Stimulated activated CD4-positive, alpha-beta T cell treated with anti-CD3 and anti-CD28 coated beads, TNF-alpha, amount 100 ng/mL, for 1 hour (primary cell): Measurements from ENCODE around the gene KRTAP4-3.
"Not testable (repeated sequence)": the region's sequence is repeated elsewhere in the genome, so short reads cannot be mapped to it uniquely, and the experiment has no call there.

ENCODE experiments used
- DNase-seq, 3 donors: peaks; one replicate each; pipeline ENCODE4 v3.0.0-alpha.2; 2020; ENCODE audit warnings: low read depth in 3 of 3, low spot score in 1 of 3

The KRTAP4-3 gene

DNA sequence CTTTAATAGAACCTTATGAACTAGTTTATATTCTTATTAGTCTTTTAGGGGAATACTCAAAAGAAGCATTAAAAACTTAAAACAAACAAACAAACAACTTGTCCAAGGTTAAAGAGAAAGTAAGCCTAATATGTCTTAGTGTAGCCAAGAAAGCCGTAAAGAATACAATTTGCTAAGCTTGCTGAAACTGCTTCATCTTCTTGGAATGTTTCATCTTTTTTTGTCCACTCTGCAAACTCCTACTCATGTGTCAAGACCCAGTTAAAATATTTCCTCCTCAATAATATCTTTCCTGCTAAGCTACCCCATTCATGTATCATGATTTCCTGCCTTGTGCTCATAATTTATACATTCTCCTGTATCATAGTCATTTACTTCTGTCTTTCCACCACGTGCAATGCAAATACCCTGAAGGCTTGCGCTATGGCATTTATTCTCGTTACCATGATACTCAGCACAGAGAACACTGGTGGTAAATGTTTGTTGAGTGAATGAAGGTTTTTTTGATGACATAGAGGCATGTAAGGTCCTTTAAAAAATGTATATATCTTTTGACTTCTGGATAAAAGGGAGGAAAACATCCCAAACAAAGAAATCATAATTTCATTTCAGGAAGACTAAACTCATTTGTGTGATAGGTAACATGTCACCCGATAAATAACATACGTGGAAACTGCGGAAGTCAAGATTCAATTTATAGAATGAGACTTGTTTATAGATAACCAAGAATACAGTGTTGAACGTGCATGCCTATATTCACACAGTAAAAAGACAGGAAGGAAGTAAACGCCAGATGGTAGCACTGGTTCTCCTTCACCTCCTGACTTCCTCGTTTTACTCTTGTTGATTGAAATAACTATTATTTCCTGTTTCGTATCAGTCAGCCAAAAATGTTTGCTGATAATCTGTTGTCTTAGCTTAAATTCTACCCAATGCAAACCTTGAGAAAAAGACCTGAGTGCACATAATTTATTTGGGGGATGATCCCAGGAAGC lies 48.0 kb downstream of the KRTAP4-3 start:
- not testable (repeated sequence) for DNase-seq

DNA sequence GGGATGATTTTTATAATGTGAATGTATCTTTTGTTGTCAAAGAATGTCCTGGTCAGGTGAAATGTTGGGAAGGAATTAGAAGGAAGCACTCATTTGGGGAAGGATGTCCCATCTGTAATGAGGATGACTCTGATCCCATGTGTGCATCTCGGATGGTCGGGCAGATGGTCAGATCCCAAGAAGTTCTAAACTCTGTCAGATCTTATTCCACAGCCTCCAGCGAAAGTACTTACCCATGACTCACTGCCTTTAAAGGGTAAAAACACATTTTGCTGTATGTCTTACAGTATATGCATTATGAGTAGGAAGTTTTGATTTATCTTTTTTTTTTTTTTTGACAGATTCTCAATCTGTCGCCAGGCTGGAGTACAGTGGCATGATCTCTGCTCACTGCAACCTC lies 49.3 kb downstream of the KRTAP4-3 start:
- no peak for DNase-seq

DNA sequence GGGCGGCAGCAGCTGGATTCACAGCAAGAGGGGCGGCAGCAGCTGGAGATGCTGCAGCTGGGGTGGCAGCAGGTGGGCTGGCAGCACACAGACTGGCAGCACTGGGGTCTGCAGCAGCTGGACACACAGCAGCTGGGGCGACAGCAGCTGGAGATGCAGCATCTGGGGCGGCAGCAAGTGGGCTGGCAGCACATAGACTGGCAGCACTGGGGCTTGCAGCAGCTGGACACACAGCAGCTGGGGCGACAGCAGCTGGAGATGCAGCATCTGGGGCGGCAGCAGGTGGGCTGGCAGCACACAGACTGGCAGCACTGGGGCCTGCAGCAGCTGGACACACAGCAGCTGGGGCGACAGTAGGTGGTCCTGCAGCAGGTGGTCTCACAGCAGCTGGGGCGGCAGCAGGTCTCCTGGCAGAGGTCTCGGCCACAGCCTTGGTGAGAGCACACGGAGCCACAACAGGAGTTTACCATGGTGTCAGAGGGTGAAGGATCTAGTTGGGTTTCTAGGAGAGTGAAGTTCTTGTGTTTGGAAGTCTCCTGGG lies 50.1 kb downstream of the KRTAP4-3 start, which contains the start of gene KRTAP4-11:
TSS of gene KRTAP4-11 (minus strand) at position 528 of the 541 bp plus-strand sequence. CDS start at position 470, 58 bp downstream.
- DNase-seq, result not testable (repeated sequence)
